ENCODE data around the gene FEM1C.

DNA sequence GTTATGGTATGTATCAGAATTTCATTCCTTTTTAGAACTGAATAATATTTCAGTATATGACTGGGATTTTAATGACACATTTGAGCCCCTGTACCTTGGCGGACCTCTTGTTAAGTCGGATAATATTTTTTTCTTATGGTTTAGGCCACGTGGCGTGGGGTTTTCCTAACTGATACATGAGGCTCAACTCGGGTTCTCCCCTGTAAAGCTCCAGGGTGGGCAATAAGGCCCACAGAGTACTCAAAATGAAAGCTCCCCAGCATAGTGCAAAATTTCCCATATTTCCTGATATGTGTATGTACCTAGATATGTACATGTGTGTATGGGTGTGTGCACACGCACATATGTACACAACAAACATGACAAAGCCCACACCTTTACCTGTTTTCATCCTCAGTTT, 33.2 kb upstream of the FEM1C start:
- TF ChIP-seq SMAD3 (CRISPR knock-in tag; conservative IDR thresholded peaks at IDR 0.05), result no peak
- no peak for TF ChIP-seq POLR2A (conservative IDR thresholded peaks at IDR 0.05)
